ENCODE results near the gene SLC9A8. TPM values are rescaled to one million over a fixed set of nuclear protein-coding genes. Genes with fewer than 3 reads are reported as not detected.

The SLC9A8 gene
- total and polyA plus RNA-seq, 2 of the 8 experiments (the other 6 are each of a cell fraction or from before 2014, with no cell fraction given): 3.2 to 6.2 TPM

DNA sequence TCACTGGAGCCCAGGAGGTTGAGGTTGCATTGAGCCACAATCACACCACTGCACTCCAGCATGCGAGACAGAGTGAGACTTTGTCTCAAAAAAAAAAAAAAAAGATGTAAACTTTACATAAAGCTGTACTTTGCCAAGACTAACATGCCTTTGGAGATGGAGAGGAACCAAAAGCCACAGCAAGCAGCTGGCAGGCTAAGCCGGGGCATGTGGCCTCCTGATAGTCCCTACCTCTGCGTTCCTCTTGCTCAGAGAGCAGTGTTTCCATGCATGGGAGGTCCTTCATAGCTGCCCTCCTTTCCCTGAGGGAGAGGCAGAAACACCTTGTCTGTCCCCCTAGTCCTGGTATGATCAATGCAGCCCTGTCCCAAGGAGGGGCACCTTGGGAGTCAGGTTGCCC lies 67.5 kb downstream of the SLC9A8 start:
- Histone ChIP-seq H3K27ac (ENCODE audit: low read depth, low read length) (no peak overlapping the region), H2BK15ac (ENCODE audit: low read length) (no peak overlapping the region), H2AFZ (ENCODE audit: low read length) (no peak overlapping the region), H3K79me1 (ENCODE audit: low read depth, low read length) (no peaks in the 10 kb centered on the region), H3K14ac (ENCODE audit: insufficient read length) (no peak overlapping the region), H2BK12ac (ENCODE audit: low read depth, low read length) (no peak overlapping the region), H3K4me2 (ENCODE audit: insufficient read depth in 1 of 2, low read depth in 2 of 2, low read length in 2 of 2) (no peak overlapping the region), H3K56ac (replicated peaks; ENCODE audit: insufficient read length, low read depth, low read length) (no peak overlapping the region), H3K4me1 (replicated peaks in 1 of 4; ENCODE audit: control insufficient read depth in 3 of 4, insufficient read depth in 4 of 4, low read length in 3 of 4) (no peaks in the 10 kb centered on the region), H4K91ac (replicated peaks; ENCODE audit: insufficient read length, low read length) (no peak overlapping the region), H3K9ac (replicated peaks in 1 of 4; ENCODE audit: extremely low read depth in 1 of 4, low read depth in 3 of 4, low read length in 3 of 4) (no peak overlapping the region), H2BK120ac (replicated peaks; ENCODE audit: low read depth, low read length) (no peak overlapping the region), H3K23me2 (ENCODE audit: low read depth, low read length) (peaks cover 1% of the 10 kb centered on the region; the same call in 1 of the 2 replicates), H3K23ac (ENCODE audit: insufficient read length) (no peak overlapping the region), H4K5ac (ENCODE audit: insufficient read length, low read depth, low read length) (no peak overlapping the region), H2AK5ac (ENCODE audit: low read depth, low read length) (no peak overlapping the region), H2BK5ac (ENCODE audit: low read depth, low read length) (no peak overlapping the region), H3K27me3 (replicated peaks in 1 of 4; ENCODE audit: control insufficient read depth in 3 of 4, extremely low read depth in 1 of 4, insufficient read depth in 3 of 4, low read length in 3 of 4) (no peaks in the 10 kb centered on the region), H3K9me3 (ENCODE audit: insufficient read depth in 2 of 2, low read depth in 1 of 2, low read length in 1 of 2) (no peaks in the 10 kb centered on the region), H2BK20ac (ENCODE audit: low read length) (no peak overlapping the region), H3K36me3 (ENCODE audit: control insufficient read depth in 2 of 4, insufficient read depth in 4 of 4, low read length in 3 of 4) (peaks cover 0 to 12% (median under 1%) of the 10 kb centered on the region in 4 experiments; a peak in 2 of 8 replicates), H3K4me3 (ENCODE audit: extremely low read depth in 1 of 4, insufficient read depth in 2 of 4, low read depth in 3 of 4, low read length in 4 of 4) (no peak overlapping the region), H3K4ac (replicated peaks; ENCODE audit: insufficient read length, low read depth, low read length) (no peak overlapping the region), H3K79me2 (ENCODE audit: control insufficient read depth in 1 of 2, insufficient read depth in 2 of 2, low read length in 2 of 2) (no peaks in the 10 kb centered on the region), H4K8ac (ENCODE audit: extremely low read depth, insufficient read depth, low read length) (no peak overlapping the region), H3K18ac (ENCODE audit: extremely low read depth, low read length) (no peak overlapping the region), H4K20me1 (replicated peaks in 1 of 2; ENCODE audit: control insufficient read depth in 1 of 2, insufficient read depth in 2 of 2, low read length in 2 of 2) (peaks cover 0 to 5% of the 10 kb centered on the region in 2 experiments)
- 94% methylated on average over 2 of the region's 3 CpGs; no CpG with 5 or more reads in 1 of the 2 experiments for WGBS, 2 experiments (ENCODE audit: extremely low coverage in 1 of 2, insufficient coverage in 1 of 2, insufficient read length in 1 of 2, insufficient replicate concordance in 2 of 2, low coverage in 1 of 2, low lambda C conversion rate in 2 of 2, missing lambda C conversion rate in 1 of 2)
- FAIRE-seq: no peak
- no peak for DNase-seq (ENCODE audit: low read depth in 1 of 2, low spot score in 2 of 2)
- ChIA-PET CTCF (ENCODE audit: partially characterized antibody) (interaction anchor here (0.8 to 1.8 kb wide), 4 partner anchors 9 to 270 kb away, joined by 3 to 7 read pairs (median 4); no protein-coding TSS in a partner anchor), POLR2A (ENCODE audit: partially characterized antibody) (no interaction called here)
- TF ChIP-seq PHF8 (conservative IDR thresholded peaks at IDR 0.05; ENCODE audit: low read depth, low read length) (no peak), ATF3 (IDR thresholded peaks at IDR 0.05; ENCODE audit: insufficient read depth, low read depth, low read length) (no peak), NANOG (IDR thresholded peaks at IDR 0.05; ENCODE audit: insufficient read depth, low read depth, low read length, poor library complexity, severe bottlenecking) (no peak), CEBPB (IDR thresholded peaks at IDR 0.05; ENCODE audit: low read depth, low read length) (no peak), CHD2 (IDR thresholded peaks at IDR 0.05; ENCODE audit: low read length) (no peak), POU5F1 (IDR thresholded peaks at IDR 0.05; ENCODE audit: low read depth, low read length) (no peak), CREB1 (IDR thresholded peaks at IDR 0.05) (no peak), USF2 (IDR thresholded peaks at IDR 0.05; ENCODE audit: low read length) (no peak), KDM1A (IDR thresholded peaks at IDR 0.05; ENCODE audit: borderline replicate concordance, low read length) (no peak), BACH1 (IDR thresholded peaks at IDR 0.05; ENCODE audit: low read length) (no peak), MAFK (IDR thresholded peaks at IDR 0.05; ENCODE audit: low read depth, low read length) (no peak)
- TF ChIP-seq, protein P1, sequence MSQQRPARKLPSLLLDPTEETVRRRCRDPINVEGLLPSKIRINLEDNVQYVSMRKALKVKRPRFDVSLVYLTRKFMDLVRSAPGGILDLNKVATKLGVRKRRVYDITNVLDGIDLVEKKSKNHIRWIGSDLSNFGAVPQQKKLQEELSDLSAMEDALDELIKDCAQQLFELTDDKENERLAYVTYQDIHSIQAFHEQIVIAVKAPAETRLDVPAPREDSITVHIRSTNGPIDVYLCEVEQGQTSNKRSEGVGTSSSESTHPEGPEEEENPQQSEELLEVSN (IDR thresholded peaks at IDR 0.05): no peak

Data from H1 (cell line).